Suprapubic skin (tissue), 3 donors: ENCODE data around the gene DDX52.

Experiments used
- CTCF ChIP-seq, 2 donors: fragments of 200-600 bp in 1 of 2; fragments of 450-650 bp in 1 of 2; sonication (generic) in 1 of 2; IDR thresholded peaks; one replicate each; pipeline ENCODE4 v1.5.1; 2016 to 2019; ENCODE audit warnings: antibody characterized with exemption in 2 of 2, mild to moderate bottlenecking in 1 of 2, moderate library complexity in 1 of 2
- POLR2A ChIP-seq, 2 donors: fragments of 450-650 bp; IDR thresholded peaks; one replicate each; pipeline ENCODE4 v1.6.1; 2017; ENCODE audit warnings: antibody characterized with exemption in 2 of 2, mild to moderate bottlenecking in 2 of 2, moderate library complexity in 2 of 2

DNA sequence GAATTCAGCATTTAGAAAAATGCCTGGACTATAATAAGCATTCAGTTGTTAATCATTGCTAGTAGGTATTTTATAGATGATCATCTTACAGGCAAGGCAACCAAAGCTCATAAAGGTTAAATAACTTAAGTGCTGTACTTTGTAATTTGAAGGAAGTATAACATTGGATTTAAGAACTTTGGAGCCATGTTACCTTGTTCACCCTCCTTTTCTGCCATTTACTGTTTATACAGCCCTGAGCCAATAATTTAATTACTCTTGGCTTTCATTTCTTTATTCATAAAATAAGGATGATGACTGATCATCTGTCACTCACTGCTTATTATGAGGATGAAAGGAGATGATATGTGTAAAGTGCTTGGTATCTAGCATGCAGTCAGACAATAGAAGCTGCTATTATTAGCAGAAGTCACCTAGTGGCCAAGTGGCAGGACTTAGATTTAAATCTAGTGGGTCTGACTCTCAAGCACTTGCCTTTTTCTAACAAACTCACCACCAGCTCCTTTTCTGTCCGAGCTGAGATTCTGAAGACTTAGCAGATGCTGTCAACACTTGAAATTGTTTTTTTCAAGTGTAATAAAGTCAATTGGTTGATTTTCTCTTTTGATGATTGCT lies 18.3 kb upstream of the DDX52 start:
- TF ChIP-seq POLR2A (IDR thresholded peaks at IDR 0.05) (no peak), CTCF (IDR thresholded peaks at IDR 0.05) (no peak)
